NCI-H345 treated with DMSO at 0.1 percent for 48 hours (cell line): ENCODE results near the gene CRAMP1.
"Not testable (repeated sequence)": the region's sequence is repeated elsewhere in the genome, so short reads cannot be mapped to it uniquely, and the experiment has no call there.

Experiments used
- DNase-seq: peaks from one replicate; lab custom pipeline; 2025; ENCODE audit not compliant: unreplicated experiment; lab: John Stamatoyannopoulos, UW

CRAMP1 gene

DNA sequence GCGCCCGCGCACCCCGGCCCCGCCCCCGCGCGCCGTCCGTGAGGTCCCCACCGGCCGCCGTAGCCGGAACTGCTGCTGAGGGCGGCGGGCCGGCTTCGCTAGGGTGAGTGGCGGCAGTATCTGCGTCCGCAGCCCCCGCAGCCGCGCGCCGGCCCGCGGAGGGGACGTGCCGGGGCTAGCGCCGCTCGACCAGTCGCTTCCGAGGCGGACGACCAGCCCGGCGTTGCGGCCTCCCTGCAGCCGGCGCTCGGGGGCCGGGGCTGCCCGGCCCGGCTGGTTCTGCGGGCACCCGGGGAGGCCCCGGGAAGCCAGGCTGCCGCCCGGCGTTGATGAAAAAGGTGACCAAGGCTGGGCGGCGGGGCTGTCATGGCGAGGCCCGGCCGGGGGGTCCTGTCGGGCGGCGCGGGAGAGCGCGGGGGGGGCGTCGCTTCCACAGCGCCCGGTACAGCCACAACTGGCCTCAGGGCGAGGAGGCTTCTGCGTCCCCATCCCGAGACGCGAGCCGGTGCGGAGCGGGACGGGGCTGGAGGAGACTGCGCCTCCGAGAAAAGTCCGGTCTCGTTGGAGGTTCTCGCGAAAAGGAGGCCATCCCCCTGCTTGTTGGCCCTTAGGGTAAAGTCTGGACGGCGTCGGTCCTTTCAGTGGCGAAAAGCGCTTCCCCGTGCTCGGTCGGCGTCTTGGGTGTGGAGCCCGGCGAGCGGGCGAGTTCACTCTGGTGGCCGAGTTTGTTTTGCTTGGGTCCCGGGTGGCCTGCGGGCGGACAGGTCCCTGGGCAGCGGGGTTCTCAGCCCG lies at the start of gene CRAMP1:
TSS of gene CRAMP1 (plus strand) at position 41 of the 792 bp plus-strand sequence. CDS start 2,280 bp downstream, outside the sequence.
- no peak for DNase-seq

DNA sequence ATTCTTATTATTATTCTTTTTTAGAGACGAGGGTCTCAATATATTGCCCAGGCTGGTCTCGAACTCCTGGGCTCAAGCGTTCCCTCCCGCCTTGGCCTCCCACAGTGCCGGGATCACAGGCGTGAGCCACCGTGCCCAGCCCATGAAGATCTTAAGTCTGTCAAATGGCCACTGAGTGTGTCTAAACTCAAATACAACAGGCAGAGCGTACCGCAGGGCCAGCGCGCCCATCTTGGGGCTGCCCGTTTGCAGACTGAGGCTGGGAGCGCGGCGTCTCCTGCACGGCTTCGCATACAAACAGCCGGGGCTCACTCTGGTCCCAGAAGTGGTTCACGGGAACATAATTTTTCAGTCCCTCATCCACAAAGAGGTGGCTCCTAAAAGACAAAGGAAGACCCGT lies 48.4 kb upstream of the CRAMP1 start:
- DNase-seq: no peak

- DNase-seq: no peak
Measured at GRCh38 chr16:1564325-1564724, 47.8 kb upstream of the CRAMP1 start.

GRCh38 chr16:1565083-1565805 lies 46.9 kb upstream of the CRAMP1 start:
- DNase-seq: no peak

- no peak for DNase-seq
Measured at GRCh38 chr16:1567988-1568387, 44.2 kb upstream of the CRAMP1 start.

GRCh38 chr16:1571012-1571671 lies 41.0 kb upstream of the CRAMP1 start:
- DNase-seq: no peak

DNA sequence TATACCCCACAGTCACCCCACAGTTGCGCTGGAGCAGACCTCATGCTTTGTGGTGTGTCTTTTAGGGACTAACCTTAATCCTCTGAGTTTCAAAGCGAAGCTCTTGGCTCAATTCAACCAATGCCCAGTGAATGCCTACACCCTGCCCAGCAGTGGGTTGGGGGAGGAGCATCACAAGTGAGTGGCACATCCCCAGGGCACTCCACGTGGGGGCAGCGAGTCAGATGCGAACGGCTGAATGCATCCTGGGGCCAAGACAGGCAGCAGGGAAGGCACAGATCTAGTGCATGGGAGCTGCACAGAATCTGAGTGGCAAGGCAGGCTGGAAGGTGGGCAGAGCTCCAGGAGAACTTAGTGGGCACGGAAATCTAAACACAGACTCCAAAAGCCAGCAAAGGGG lies 39.5 kb upstream of the CRAMP1 start:
- no peak for DNase-seq

- no peak for DNase-seq
Measured at GRCh38 chr16:1573301-1573700, 38.9 kb upstream of the CRAMP1 start.

DNA sequence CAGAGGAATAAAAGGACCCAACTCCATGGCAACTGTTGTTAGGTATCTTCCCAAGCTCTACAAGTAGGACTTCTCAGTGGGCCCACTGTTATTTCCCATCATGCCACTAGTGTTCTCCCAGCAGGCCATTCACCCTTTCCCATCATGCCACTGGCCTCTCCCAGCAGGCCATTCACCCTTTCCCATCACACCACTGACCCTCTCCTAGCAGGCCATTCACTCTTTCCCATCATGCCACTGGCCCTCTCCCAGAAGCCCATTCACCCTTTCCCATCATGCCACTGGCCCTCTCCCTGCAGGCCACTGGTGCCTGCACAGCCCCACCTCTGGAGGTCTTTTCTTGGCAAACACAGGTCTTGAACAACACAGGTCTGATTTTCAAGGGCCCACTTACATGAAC lies 36.6 kb upstream of the CRAMP1 start:
- no peak for DNase-seq

DNA sequence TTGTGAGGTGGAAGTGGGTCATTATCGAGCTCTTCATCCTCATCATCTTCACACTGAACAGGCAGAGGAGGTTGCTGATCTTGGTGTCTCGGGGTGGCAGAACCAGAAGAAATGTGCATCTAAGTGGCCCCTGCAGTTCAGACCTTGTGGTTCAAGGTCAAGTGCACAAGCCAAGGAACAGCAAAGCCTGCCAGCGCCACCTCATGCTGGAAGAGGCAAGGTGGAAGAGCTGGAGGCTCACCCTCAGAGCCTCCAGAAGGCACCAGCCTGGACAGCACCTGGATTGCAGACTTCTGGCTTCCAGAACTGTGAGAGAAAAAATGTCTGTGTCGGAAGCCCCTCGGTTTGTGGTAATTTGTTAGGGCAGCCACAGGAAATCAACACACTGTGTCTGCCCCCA lies 32.9 kb upstream of the CRAMP1 start:
- no peak for DNase-seq

DNA sequence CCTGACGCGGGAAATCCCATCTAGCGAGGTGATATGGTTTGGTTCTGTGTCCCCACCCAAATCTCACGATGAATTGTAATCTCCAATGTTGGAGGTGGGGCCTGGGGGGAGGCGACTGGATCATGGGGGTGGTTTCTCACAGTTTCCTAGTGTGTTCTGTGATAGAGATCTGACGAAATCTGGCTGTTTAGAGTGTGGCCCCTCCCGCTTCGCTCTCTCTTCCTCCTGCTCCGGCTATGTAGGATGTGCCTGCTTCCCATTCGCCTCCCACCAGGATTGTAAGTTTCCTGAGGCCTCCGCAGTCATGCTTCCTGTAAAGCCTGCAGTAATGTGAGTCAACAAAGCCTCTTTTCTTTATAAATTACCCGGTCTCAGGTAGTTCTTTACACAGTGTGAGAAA lies 31.9 kb upstream of the CRAMP1 start:
- DNase-seq: peak; percentile 45

DNA sequence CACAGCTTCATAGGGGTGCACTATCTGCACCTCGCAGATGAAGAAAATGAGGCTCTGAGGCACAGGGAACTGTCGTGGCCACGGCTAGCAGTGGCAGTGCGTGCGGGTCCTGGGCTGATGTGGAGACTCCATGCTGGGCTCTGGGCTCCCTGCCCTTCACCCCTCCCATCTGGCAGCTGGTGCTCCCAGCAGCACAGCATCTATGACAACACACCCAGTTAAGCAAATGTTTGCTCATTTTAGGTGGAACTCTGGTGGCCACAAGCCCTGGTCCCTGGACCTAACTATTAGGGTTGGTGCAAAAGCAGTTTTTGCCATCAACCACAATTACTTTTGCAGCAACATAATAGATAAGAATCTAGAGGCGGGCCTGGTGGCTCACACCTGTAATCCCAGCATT lies 31.2 kb upstream of the CRAMP1 start:
- peak; percentile 84 for DNase-seq

DNA sequence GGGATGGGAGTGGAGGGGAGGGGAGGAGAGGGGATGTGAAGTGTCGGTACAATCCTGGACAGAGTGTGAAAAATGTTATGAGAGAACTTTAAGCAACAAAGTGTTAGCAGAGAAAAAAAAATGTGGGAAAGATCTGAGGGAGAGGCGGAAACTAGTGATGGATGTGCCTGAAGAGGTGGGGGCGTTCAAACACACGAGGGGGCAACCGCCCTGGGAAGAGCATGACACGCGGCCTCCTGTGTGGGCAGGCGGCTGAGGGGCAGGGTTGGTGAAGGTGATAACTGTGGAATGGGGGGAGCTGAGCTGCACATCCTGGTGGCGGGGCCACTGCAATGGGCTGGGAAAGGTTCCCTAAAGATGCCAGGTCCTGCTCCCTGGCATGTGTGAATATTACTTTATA lies 30.4 kb upstream of the CRAMP1 start:
- DNase-seq: no peak

GRCh38 chr16:1583180-1583579 lies 29.0 kb upstream of the CRAMP1 start:
- no peak for DNase-seq

- DNase-seq: peak; percentile 3
Measured at GRCh38 chr16:1584926-1585484, 27.2 kb upstream of the CRAMP1 start.

GRCh38 chr16:1590366-1590765 lies 21.8 kb upstream of the CRAMP1 start:
- DNase-seq: no peak

- DNase-seq: no peak
Measured at GRCh38 chr16:1590930-1591705, 21.0 kb upstream of the CRAMP1 start.

DNA sequence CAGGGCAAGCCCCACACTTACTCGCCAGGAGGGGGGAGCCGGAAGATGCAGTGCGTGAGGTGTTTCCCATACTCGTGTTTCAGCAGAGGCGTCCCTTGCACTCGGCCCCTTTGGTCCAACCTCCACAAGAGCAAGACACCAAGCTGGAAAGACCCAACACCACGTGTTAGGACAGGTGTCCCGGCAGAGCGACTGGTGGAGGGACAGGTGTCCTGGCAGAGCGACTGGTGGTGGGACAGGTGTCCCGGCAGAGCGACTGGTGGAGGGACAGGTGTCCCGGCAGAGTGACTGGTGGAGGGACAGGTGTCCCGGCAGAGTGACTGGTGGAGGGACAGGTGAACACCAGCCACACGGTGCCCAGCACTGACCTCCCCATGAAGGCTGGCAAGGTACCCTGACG lies 19.7 kb upstream of the CRAMP1 start:
- no peak for DNase-seq

DNA sequence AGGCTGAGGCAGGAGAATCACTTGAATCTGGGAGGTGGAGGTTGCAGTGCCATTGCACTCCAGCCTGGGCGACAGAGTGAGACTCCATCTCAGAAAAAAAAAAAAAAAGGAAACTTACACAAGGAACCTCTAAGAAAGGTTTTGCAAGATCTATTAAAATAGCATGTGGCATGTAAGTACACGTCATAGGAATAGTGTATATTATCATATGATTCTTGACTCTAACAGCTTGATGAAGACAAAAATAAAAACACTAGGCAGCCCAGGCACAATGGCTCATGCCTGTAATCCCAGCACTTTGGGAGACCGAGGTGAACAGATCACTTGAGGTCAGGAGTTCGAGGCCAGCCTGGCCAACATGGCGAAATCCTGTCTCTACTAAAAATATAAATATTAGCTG lies 16.6 kb upstream of the CRAMP1 start:
- DNase-seq: not testable (repeated sequence)

DNA sequence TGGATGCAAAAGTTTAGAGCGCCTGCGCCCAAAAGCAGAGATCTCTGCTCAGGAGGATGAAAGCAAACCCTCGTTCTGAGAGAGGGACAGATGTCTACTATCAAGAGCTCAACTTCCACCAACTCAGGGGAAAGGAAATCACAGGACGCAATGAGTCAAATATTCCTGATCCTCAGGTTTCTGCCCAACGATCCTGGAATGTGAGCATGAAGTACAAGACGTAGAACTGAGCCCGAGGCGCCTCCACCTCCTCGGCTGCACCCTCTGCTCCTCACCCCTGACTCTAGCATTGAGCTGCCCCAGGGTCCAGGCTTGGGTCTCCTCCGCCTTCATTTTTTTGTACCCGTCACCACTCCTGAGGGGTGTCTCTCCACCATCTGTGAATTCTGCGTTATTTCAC lies 15.6 kb upstream of the CRAMP1 start:
- DNase-seq: no peak

DNA sequence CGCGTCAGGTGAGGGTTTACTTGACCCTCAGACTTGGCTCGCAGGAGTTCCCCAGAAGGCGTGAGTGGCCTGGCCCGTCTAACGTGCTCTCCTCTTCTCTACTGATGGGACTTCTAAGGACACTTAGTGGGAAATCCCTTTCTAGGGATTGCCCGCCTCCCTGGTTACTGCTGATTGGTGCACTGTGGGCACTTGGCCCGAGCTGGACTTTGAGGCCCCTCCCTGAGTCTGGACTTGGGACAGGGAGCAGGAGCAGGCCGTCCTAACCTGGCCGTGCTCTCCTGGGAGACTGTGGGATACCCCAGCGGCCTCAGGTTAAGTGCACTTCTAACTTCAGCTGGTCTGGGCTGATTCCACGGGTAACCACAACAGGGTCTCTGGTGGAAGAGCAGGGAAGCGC lies 15.0 kb upstream of the CRAMP1 start:
- DNase-seq: no peak
